ENCODE results near the gene HAUS7.

HAUS7 gene

DNA sequence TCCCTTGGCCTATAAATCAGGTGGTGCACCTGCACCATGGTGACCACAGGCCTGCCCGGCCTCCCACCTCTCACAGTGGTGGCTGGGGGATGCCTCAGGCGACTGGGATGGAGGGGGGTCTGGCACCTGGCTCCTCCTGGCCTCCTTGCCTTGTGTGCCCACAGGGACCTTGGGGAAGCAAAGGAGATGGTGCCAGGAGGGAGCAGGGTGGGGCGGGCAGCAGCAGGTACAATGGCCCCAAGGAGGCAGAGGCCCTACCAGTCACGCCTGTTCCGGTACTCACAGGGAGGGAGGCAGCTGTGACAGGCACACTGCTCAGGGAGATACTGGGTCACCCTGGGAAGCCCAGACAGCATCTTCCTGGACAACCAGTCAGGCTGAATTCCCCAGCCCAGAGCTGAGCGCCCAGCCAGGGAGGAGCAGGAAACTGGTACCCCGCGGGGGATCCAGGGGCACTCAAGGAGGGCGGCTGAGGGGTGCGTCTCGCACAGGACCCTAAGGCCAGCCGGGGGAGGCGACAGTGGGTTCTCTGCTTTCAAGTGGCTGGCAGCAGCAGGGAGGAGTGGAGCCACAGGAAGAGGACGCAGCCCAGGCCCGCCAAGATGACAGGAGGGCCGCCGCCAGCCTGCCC, 23.3 kb downstream of the HAUS7 start:
- no peak overlapping the region for H3K4me2 ChIP-seq (ENCODE audit: low read length)
- no peak overlapping the region for H3K4me3 ChIP-seq (ENCODE audit: low read length)
- TF ChIP-seq, protein P1, sequence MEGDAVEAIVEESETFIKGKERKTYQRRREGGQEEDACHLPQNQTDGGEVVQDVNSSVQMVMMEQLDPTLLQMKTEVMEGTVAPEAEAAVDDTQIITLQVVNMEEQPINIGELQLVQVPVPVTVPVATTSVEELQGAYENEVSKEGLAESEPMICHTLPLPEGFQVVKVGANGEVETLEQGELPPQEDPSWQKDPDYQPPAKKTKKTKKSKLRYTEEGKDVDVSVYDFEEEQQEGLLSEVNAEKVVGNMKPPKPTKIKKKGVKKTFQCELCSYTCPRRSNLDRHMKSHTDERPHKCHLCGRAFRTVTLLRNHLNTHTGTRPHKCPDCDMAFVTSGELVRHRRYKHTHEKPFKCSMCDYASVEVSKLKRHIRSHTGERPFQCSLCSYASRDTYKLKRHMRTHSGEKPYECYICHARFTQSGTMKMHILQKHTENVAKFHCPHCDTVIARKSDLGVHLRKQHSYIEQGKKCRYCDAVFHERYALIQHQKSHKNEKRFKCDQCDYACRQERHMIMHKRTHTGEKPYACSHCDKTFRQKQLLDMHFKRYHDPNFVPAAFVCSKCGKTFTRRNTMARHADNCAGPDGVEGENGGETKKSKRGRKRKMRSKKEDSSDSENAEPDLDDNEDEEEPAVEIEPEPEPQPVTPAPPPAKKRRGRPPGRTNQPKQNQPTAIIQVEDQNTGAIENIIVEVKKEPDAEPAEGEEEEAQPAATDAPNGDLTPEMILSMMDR (IDR thresholded peaks at IDR 0.05; ENCODE audit: low read depth, low read length, poor library complexity, severe bottlenecking): no peak
- TF ChIP-seq EZH2phosphoT487 (IDR thresholded peaks at IDR 0.05; ENCODE audit: borderline replicate concordance, low read length): no peak

DNA sequence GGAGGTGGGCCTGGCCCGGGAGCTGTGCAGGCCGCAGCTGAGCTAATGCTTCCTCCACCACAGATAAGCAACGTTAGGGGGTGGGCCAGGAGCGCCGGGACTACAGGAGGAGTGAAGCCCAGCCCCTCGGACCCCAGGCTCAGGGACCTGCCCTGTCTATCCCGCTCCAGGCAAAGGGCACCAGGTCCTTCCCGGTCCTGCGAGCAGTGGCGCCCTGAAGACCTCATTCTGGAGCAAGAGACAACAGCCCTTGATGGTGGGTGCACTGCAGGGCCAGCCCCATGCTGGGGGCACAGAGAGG, 23.8 kb downstream of the HAUS7 start:
- no peak for TF ChIP-seq EZH2phosphoT487 (IDR thresholded peaks at IDR 0.05; ENCODE audit: borderline replicate concordance, low read length)
- TF ChIP-seq, protein P1 (IDR thresholded peaks at IDR 0.05; ENCODE audit: low read depth, low read length, poor library complexity, severe bottlenecking): no peak
- Histone ChIP-seq H3K4me3 (ENCODE audit: low read length) (no peak overlapping the region), H4K20me1 (ENCODE audit: control insufficient read depth, insufficient read depth, low read depth, low read length) (no peaks in the 10 kb centered on the region), H3K4me2 (ENCODE audit: low read length) (no peak overlapping the region), H3F3A (ENCODE audit: control insufficient read depth, insufficient read depth) (no peaks in the 10 kb centered on the region), H3K9me3 (ENCODE audit: control insufficient read depth, insufficient read depth, low read length) (no peaks in the 10 kb centered on the region), H3K4me1 (ENCODE audit: control insufficient read depth, low read length) (no peaks in the 10 kb centered on the region), H3K27me3 (ENCODE audit: control insufficient read depth, low read length) (no peaks in the 10 kb centered on the region), H3K27ac (ENCODE audit: low read depth, low read length) (no peak overlapping the region), H3K36me3 (ENCODE audit: control insufficient read depth, low read length) (no peaks in the 10 kb centered on the region), H3K9me2 (replicated peaks; ENCODE audit: control insufficient read depth, low read length) (no peaks in the 10 kb centered on the region), H3K79me2 (ENCODE audit: control insufficient read depth, low read length) (no peaks in the 10 kb centered on the region)

More for the DNA sequence above, 23.3 kb downstream of the HAUS7 start:
- no peaks in the 10 kb centered on the region for H3K79me2 ChIP-seq (ENCODE audit: control insufficient read depth, low read length)
- no peaks in the 10 kb centered on the region for H3K36me3 ChIP-seq (ENCODE audit: control insufficient read depth, low read length)
- no peaks in the 10 kb centered on the region for H3K4me1 ChIP-seq (ENCODE audit: control insufficient read depth, low read length)
- H3K27me3 ChIP-seq (ENCODE audit: control insufficient read depth, low read length): no peaks in the 10 kb centered on the region
- no peaks in the 10 kb centered on the region for H3K9me2 ChIP-seq (replicated peaks; ENCODE audit: control insufficient read depth, low read length)
- H3K9me3 ChIP-seq (ENCODE audit: control insufficient read depth, insufficient read depth, low read length): no peaks in the 10 kb centered on the region
- H3F3A ChIP-seq (ENCODE audit: control insufficient read depth, insufficient read depth): no peaks in the 10 kb centered on the region
- no peak overlapping the region for H3K27ac ChIP-seq (ENCODE audit: low read depth, low read length)
- no peaks in the 10 kb centered on the region for H4K20me1 ChIP-seq (ENCODE audit: control insufficient read depth, insufficient read depth, low read depth, low read length)

DNA sequence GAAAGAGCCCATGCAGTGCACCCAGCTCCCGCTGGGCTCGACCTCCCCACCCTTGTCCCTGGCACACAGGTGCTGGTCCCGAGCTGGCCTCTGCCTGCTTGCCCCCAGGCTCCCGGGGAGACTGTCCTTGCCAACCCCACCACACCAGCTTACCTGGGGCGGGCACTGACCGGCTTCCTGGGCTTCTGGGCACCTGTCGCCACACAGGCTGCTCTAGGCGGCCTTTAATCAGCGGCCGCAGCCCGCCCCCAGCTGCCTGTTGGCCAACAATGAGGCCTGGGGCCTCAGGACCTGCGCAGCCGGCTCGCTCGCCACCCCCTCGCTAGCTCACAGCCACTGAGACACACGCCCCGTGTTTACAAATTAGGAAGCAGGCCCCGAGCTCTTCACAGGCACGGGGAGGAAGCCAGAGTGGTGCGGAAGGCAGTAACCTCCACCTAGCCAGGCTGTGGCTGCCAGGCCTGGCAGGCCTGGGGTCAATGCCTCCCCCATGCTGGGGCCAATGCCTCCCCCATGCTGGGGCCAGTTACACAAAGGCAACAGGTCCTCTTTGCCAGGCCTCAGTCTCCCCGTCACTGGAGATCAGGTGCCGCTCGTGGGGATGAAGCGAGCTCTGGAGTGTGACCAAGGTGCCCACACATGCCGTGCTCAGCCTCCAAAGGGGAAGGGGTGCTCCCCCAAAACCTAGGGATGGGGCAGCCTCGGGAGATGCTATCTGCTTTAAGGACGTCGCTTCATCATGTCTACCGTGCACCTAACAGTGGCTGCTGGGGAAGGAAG, 24.3 kb downstream of the HAUS7 start, which contains the start of gene TREX2:
TSS of gene TREX2 (minus strand) at position 201 of the 780 bp plus-strand sequence. CDS start 626 bp downstream, outside the sequence.
- Histone ChIP-seq H3K9me2 (replicated peaks; ENCODE audit: control insufficient read depth, low read length) (no peaks in the 10 kb centered on the region), H3K36me3 (ENCODE audit: control insufficient read depth, low read length) (no peaks in the 10 kb centered on the region), H4K20me1 (ENCODE audit: control insufficient read depth, insufficient read depth, low read depth, low read length) (no peaks in the 10 kb centered on the region), H3K4me3 (ENCODE audit: low read length) (no peak within 1 kb of the TSS), H3K9me3 (ENCODE audit: control insufficient read depth, insufficient read depth, low read length) (no peaks in the 10 kb centered on the region), H3F3A (ENCODE audit: control insufficient read depth, insufficient read depth) (no peaks in the 10 kb centered on the region), H3K27ac (ENCODE audit: low read depth, low read length) (no peak within 1 kb of the TSS), H3K27me3 (ENCODE audit: control insufficient read depth, low read length) (no peaks in the 10 kb centered on the region), H3K4me2 (ENCODE audit: low read length) (no peak within 1 kb of the TSS), H3K79me2 (ENCODE audit: control insufficient read depth, low read length) (no peaks in the 10 kb centered on the region), H3K4me1 (ENCODE audit: control insufficient read depth, low read length) (no peaks in the 10 kb centered on the region)
- TF ChIP-seq EZH2phosphoT487 (IDR thresholded peaks at IDR 0.05; ENCODE audit: borderline replicate concordance, low read length): no peak
- TF ChIP-seq, protein P1 (IDR thresholded peaks at IDR 0.05; ENCODE audit: low read depth, low read length, poor library complexity, severe bottlenecking): no peak
